ENCODE results near the gene BPHL.
"Not testable (repeated sequence)": the region's sequence is repeated elsewhere in the genome, so short reads cannot be mapped to it uniquely, and the experiment has no call there.

BPHL gene

GRCh38 chr6:3190056-3190455 lies 71.5 kb downstream of the BPHL start:
- Histone ChIP-seq H3K4me3 (ENCODE audit: low read length in 2 of 2) (no peak overlapping the region), H3K9me3 (ENCODE audit: control insufficient read depth in 2 of 2, low read length in 2 of 2) (no peaks in the 10 kb centered on the region), H3K36me3 (ENCODE audit: control insufficient read depth in 2 of 2, insufficient read depth in 2 of 2, low read length in 2 of 2) (no peaks in the 10 kb centered on the region), H3K27ac (ENCODE audit: low read depth in 2 of 2, low read length in 2 of 2) (no peak overlapping the region), H3K27me3 (ENCODE audit: control insufficient read depth in 2 of 2, insufficient read depth in 2 of 2, low read length in 2 of 2) (peaks cover 0 to 5% of the 10 kb centered on the region in 2 donors), H3K9ac (ENCODE audit: low read depth in 1 of 2, low read length in 2 of 2) (no peak overlapping the region), H3K4me1 (ENCODE audit: control insufficient read depth in 2 of 2, insufficient read depth in 2 of 2, low read length in 2 of 2) (no peaks in the 10 kb centered on the region)

- Histone ChIP-seq H3K9ac (ENCODE audit: low read depth in 1 of 2, low read length in 2 of 2) (no peak overlapping the region), H3K27ac (ENCODE audit: low read depth in 2 of 2, low read length in 2 of 2) (no peak overlapping the region), H3K4me3 (ENCODE audit: low read length in 2 of 2) (no peak overlapping the region), H3K36me3 (ENCODE audit: control insufficient read depth in 2 of 2, insufficient read depth in 2 of 2, low read length in 2 of 2) (no peaks in the 10 kb centered on the region), H3K27me3 (ENCODE audit: control insufficient read depth in 2 of 2, insufficient read depth in 2 of 2, low read length in 2 of 2) (peaks cover 0 to 5% of the 10 kb centered on the region in 2 donors), H3K9me3 (ENCODE audit: control insufficient read depth in 2 of 2, low read length in 2 of 2) (no peaks in the 10 kb centered on the region), H3K4me1 (ENCODE audit: control insufficient read depth in 2 of 2, insufficient read depth in 2 of 2, low read length in 2 of 2) (no peaks in the 10 kb centered on the region)
Measured at GRCh38 chr6:3190779-3191178, 72.3 kb downstream of the BPHL start.

- H3K4me3 ChIP-seq (ENCODE audit: low read length in 2 of 2), result no peak overlapping the region
- H3K27ac ChIP-seq (ENCODE audit: low read depth in 2 of 2, low read length in 2 of 2), result no peak overlapping the region
- H3K27me3 ChIP-seq (ENCODE audit: control insufficient read depth in 2 of 2, insufficient read depth in 2 of 2, low read length in 2 of 2), result no peaks in the 10 kb centered on the region
- no peaks in the 10 kb centered on the region for H3K9me3 ChIP-seq (ENCODE audit: control insufficient read depth in 2 of 2, low read length in 2 of 2)
- H3K36me3 ChIP-seq (ENCODE audit: control insufficient read depth in 2 of 2, insufficient read depth in 2 of 2, low read length in 2 of 2), result no peaks in the 10 kb centered on the region
- no peaks in the 10 kb centered on the region for H3K4me1 ChIP-seq (ENCODE audit: control insufficient read depth in 2 of 2, insufficient read depth in 2 of 2, low read length in 2 of 2)
- H3K9ac ChIP-seq (ENCODE audit: low read depth in 1 of 2, low read length in 2 of 2), result no peak overlapping the region
Measured at GRCh38 chr6:3193102-3193849, 74.8 kb downstream of the BPHL start.

GRCh38 chr6:3194535-3195419 lies 76.3 kb downstream of the BPHL start:
- no peak overlapping the region for H3K27ac ChIP-seq (ENCODE audit: low read depth in 2 of 2, low read length in 2 of 2)
- no peak overlapping the region for H3K4me3 ChIP-seq (ENCODE audit: low read length in 2 of 2)
- no peaks in the 10 kb centered on the region for H3K9me3 ChIP-seq (ENCODE audit: control insufficient read depth in 2 of 2, low read length in 2 of 2)
- no peaks in the 10 kb centered on the region for H3K27me3 ChIP-seq (ENCODE audit: control insufficient read depth in 2 of 2, insufficient read depth in 2 of 2, low read length in 2 of 2)
- H3K36me3 ChIP-seq (ENCODE audit: control insufficient read depth in 2 of 2, insufficient read depth in 2 of 2, low read length in 2 of 2), result no peaks in the 10 kb centered on the region
- H3K9ac ChIP-seq (ENCODE audit: low read depth in 1 of 2, low read length in 2 of 2), result no peak overlapping the region
- H3K4me1 ChIP-seq (ENCODE audit: control insufficient read depth in 2 of 2, insufficient read depth in 2 of 2, low read length in 2 of 2), result no peaks in the 10 kb centered on the region

DNA sequence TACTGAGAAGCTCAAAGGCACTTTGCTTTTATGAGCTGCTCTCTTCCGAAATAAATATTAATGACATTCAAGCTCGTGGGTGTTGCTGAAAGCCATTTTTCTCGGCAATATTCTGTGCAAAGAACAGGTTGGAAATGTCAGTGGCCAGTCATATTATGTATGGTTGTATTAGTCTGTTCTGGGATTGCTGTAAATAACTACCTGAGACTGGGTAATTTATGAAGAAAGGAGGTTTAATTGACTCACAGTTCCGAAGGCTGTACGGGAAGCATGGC lies 76.8 kb downstream of the BPHL start:
- Histone ChIP-seq H3K9me3 (ENCODE audit: control insufficient read depth in 2 of 2, low read length in 2 of 2) (no peaks in the 10 kb centered on the region), H3K4me1 (ENCODE audit: control insufficient read depth in 2 of 2, insufficient read depth in 2 of 2, low read length in 2 of 2) (no peaks in the 10 kb centered on the region), H3K4me3 (ENCODE audit: low read length in 2 of 2) (no peak overlapping the region), H3K36me3 (ENCODE audit: control insufficient read depth in 2 of 2, insufficient read depth in 2 of 2, low read length in 2 of 2) (no peaks in the 10 kb centered on the region), H3K27ac (ENCODE audit: low read depth in 2 of 2, low read length in 2 of 2) (no peak overlapping the region), H3K9ac (ENCODE audit: low read depth in 1 of 2, low read length in 2 of 2) (no peak overlapping the region), H3K27me3 (ENCODE audit: control insufficient read depth in 2 of 2, insufficient read depth in 2 of 2, low read length in 2 of 2) (no peaks in the 10 kb centered on the region)

DNA sequence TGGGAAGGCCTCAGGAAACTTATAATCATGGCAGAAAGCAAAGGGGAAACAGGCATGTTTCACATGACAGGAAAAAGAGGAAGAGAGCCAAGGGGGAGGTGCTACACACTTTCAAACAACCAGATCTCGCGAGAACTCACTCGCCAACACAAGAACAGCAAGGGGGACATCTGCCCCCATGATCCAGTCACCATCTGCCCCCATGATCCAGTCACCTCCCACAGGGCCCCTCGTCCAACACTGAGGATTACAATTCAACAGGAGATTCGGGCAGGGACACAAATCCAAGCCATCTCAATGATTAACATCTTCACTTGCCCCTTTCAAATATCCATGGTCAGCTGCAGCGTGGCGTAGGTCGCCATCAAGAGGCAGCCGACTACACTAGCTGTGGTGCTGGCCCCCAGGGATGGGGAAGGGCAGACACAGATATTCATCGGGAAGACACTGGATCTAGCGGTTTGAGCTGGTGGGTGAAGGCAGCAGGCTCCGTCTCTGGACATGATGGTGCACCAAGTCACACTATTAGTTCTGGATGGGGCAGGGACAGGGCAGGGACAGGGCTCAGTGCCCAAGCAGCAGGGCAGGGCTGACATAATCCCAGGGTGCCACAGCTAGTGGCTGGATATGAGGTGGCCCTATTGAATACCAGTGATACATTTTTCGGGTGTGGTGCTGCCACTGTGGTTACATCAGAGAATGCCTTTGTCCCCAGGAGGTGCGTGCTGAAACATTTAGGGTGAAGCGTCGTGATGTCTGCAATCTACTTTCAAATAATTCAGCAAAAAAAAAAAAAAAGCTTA lies 77.4 kb downstream of the BPHL start:
- Histone ChIP-seq H3K27ac (ENCODE audit: low read depth in 2 of 2, low read length in 2 of 2) (no peak overlapping the region), H3K27me3 (ENCODE audit: control insufficient read depth in 2 of 2, insufficient read depth in 2 of 2, low read length in 2 of 2) (no peaks in the 10 kb centered on the region), H3K9me3 (ENCODE audit: control insufficient read depth in 2 of 2, low read length in 2 of 2) (no peaks in the 10 kb centered on the region), H3K4me1 (ENCODE audit: control insufficient read depth in 2 of 2, insufficient read depth in 2 of 2, low read length in 2 of 2) (no peaks in the 10 kb centered on the region), H3K4me3 (ENCODE audit: low read length in 2 of 2) (no peak overlapping the region), H3K9ac (ENCODE audit: low read depth in 1 of 2, low read length in 2 of 2) (no peak overlapping the region), H3K36me3 (ENCODE audit: control insufficient read depth in 2 of 2, insufficient read depth in 2 of 2, low read length in 2 of 2) (no peaks in the 10 kb centered on the region)

DNA sequence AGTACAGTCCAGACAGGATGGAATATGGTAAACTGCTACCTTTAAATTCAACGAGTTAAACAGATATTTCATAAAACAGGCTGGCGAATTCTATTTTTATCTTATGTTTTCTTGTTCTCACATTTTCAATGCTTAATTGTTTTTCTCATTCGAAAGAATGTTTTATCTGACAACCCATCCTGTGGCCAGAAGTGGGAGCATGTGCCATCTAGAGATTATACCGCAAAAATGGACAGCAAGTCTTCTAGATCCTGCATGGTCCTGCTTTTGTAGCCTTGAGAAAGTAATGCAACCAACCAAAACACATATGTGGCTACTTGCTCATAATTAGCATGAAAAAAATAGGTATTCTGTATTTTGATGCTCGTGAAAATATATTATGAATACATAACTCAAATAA lies 78.3 kb downstream of the BPHL start:
- Histone ChIP-seq H3K27me3 (ENCODE audit: control insufficient read depth in 2 of 2, insufficient read depth in 2 of 2, low read length in 2 of 2) (no peaks in the 10 kb centered on the region), H3K36me3 (ENCODE audit: control insufficient read depth in 2 of 2, insufficient read depth in 2 of 2, low read length in 2 of 2) (no peaks in the 10 kb centered on the region), H3K4me1 (ENCODE audit: control insufficient read depth in 2 of 2, insufficient read depth in 2 of 2, low read length in 2 of 2) (no peaks in the 10 kb centered on the region), H3K27ac (ENCODE audit: low read depth in 2 of 2, low read length in 2 of 2) (no peak overlapping the region), H3K9me3 (ENCODE audit: control insufficient read depth in 2 of 2, low read length in 2 of 2) (no peaks in the 10 kb centered on the region), H3K4me3 (ENCODE audit: low read length in 2 of 2) (no peak overlapping the region), H3K9ac (ENCODE audit: low read depth in 1 of 2, low read length in 2 of 2) (no peak overlapping the region)

- H3K36me3 ChIP-seq (ENCODE audit: control insufficient read depth in 2 of 2, insufficient read depth in 2 of 2, low read length in 2 of 2), result not testable (repeated sequence)
Measured at GRCh38 chr6:3197734-3198133, 79.2 kb downstream of the BPHL start.

GRCh38 chr6:3199382-3199781 lies 80.9 kb downstream of the BPHL start:
- no peak overlapping the region for H3K27ac ChIP-seq (ENCODE audit: low read depth in 2 of 2, low read length in 2 of 2)
- no peak overlapping the region for H3K4me3 ChIP-seq (ENCODE audit: low read length in 2 of 2)
- no peaks in the 10 kb centered on the region for H3K4me1 ChIP-seq (ENCODE audit: control insufficient read depth in 2 of 2, insufficient read depth in 2 of 2, low read length in 2 of 2)
- H3K9ac ChIP-seq (ENCODE audit: low read depth in 1 of 2, low read length in 2 of 2), result no peak overlapping the region
- H3K9me3 ChIP-seq (ENCODE audit: control insufficient read depth in 2 of 2, low read length in 2 of 2), result no peaks in the 10 kb centered on the region
- no peaks in the 10 kb centered on the region for H3K36me3 ChIP-seq (ENCODE audit: control insufficient read depth in 2 of 2, insufficient read depth in 2 of 2, low read length in 2 of 2)
- H3K27me3 ChIP-seq (ENCODE audit: control insufficient read depth in 2 of 2, insufficient read depth in 2 of 2, low read length in 2 of 2), result no peaks in the 10 kb centered on the region

More at GRCh38 chr6:3197734-3198133, 79.2 kb downstream of the BPHL start:
- H3K4me3 ChIP-seq (ENCODE audit: low read length in 2 of 2); H3K27ac ChIP-seq (ENCODE audit: low read depth in 2 of 2, low read length in 2 of 2); H3K27me3 ChIP-seq (ENCODE audit: control insufficient read depth in 2 of 2, insufficient read depth in 2 of 2, low read length in 2 of 2); H3K9ac ChIP-seq (ENCODE audit: low read depth in 1 of 2, low read length in 2 of 2); H3K9me3 ChIP-seq (ENCODE audit: control insufficient read depth in 2 of 2, low read length in 2 of 2); H3K4me1 ChIP-seq (ENCODE audit: control insufficient read depth in 2 of 2, insufficient read depth in 2 of 2, low read length in 2 of 2): not testable (repeated sequence)

DNA sequence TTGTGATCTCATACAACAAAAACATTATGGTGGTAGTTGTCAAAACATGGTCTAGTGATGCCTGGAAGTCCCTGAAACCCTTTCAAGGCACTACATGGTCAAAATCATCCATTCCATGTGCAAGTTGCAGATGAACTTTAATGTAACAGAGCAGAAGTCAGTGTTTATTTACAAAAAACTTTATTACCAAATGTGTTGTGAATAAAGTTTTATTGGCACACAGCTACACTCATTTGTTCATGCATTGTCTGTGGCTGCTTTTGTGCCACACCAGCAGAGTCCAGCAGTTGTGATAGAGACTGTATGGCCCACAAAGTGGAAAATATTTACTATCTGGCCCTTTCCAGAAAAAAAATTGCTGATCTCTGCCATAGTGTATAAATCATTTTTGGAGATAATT lies 82.2 kb downstream of the BPHL start:
- H3K9ac ChIP-seq (ENCODE audit: low read depth in 1 of 2, low read length in 2 of 2), result no peak overlapping the region
- H3K9me3 ChIP-seq (ENCODE audit: control insufficient read depth in 2 of 2, low read length in 2 of 2), result no peaks in the 10 kb centered on the region
- H3K27me3 ChIP-seq (ENCODE audit: control insufficient read depth in 2 of 2, insufficient read depth in 2 of 2, low read length in 2 of 2), result no peaks in the 10 kb centered on the region
- no peak overlapping the region for H3K4me3 ChIP-seq (ENCODE audit: low read length in 2 of 2)
- H3K27ac ChIP-seq (ENCODE audit: low read depth in 2 of 2, low read length in 2 of 2), result no peak overlapping the region
- H3K36me3 ChIP-seq (ENCODE audit: control insufficient read depth in 2 of 2, insufficient read depth in 2 of 2, low read length in 2 of 2), result no peaks in the 10 kb centered on the region
- H3K4me1 ChIP-seq (ENCODE audit: control insufficient read depth in 2 of 2, insufficient read depth in 2 of 2, low read length in 2 of 2), result no peaks in the 10 kb centered on the region

Measured in mucosa of rectum (tissue), 2 donors.